ENCODE measurements around the gene MTA2. TPM values are rescaled to one million over a fixed set of nuclear protein-coding genes. Genes with fewer than 3 reads are reported as not detected.

The MTA2 gene
- polyA plus RNA-seq, 2 of the 4 experiments (the other 2 are of a cell fraction) = 21.8 to 85.0 TPM

DNA sequence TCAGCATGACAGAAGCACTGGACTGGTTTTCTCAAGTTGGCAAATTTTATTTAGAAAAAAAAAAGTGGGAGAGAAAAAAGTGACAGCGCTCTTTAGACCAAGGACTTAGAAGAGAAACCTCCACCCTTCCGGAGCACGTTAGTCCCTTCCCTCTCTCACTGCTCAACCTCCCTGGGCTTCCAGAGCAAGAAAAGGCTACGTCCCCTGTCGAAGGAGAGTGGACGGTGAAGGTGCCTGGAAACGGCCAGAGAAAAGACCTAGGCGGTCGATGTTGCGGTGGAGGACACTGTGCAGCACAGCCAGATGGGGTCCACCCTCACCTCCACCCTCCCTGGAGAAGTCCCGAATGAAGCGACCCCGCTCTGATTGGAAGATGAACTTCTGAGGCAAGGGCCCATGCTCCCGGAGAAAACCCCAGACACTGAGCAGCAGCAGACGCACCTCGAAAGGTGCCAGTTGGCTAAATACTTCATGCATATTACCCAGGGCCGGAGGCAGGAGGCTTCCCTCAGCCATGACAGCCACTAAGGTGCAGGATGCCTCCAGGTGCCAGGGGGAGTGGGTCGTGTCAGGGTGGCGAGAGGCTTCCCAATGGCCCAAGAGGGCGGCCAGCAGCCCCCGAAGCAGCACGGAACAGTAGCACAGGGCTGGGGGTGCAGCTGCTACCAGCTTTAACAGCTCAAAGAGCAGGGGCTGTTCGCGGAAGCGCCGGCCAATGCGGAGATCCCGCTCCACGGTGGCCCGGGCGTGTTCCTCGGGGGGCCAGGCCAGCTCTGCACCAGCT, 45.4 kb upstream of the MTA2 start:
- peak overlapping the region; percentile 56 for H3K4me2 ChIP-seq
- peaks cover 18% of the 10 kb centered on the region for H3K4me1 ChIP-seq
- TF ChIP-seq TFCP2L1 (CRISPR knock-in tag; IDR thresholded peaks at IDR 0.05) (no peak), USF2 (IDR thresholded peaks at IDR 0.05) (no peak), RFX5 (IDR thresholded peaks at IDR 0.05) (no peak), CHD2 (IDR thresholded peaks at IDR 0.05; ENCODE audit: low read length, partially characterized antibody) (no peak), HOXB5 (CRISPR knock-in tag; IDR thresholded peaks at IDR 0.05) (no peak), KDM5A (IDR thresholded peaks at IDR 0.05) (no peak), EHMT2 (IDR thresholded peaks at IDR 0.05; ENCODE audit: low read depth) (no peak), ZFP36 (IDR thresholded peaks at IDR 0.05; ENCODE audit: borderline replicate concordance, partially characterized antibody) (no peak), ZSCAN20 (CRISPR knock-in tag; IDR thresholded peaks at IDR 0.05) (no peak), NR3C1 (IDR thresholded peaks at IDR 0.05) (no peak)
- TF ChIP-seq, protein P1, sequence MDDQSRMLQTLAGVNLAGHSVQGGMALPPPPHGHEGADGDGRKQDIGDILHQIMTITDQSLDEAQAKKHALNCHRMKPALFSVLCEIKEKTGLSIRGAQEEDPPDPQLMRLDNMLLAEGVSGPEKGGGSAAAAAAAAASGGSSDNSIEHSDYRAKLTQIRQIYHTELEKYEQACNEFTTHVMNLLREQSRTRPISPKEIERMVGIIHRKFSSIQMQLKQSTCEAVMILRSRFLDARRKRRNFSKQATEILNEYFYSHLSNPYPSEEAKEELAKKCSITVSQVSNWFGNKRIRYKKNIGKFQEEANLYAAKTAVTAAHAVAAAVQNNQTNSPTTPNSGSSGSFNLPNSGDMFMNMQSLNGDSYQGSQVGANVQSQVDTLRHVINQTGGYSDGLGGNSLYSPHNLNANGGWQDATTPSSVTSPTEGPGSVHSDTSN (IDR thresholded peaks at IDR 0.05) = no peak
- WGBS (ENCODE audit: missing lambda C conversion rate) = 67% methylated on average over 30 of the region's 32 CpGs
- CTCF ChIA-PET = interaction anchor here (0.9 to 2.2 kb wide), 8 partner anchors 11 to 222 kb away, joined by 3 to 15 read pairs (median 3); partner anchors contain the start of genes C11orf98, CSKMT, EML3 and ROM1
- H3K9me3 ChIP-seq = no peaks in the 10 kb centered on the region
- H3K27ac ChIP-seq = no peak overlapping the region
- FAIRE-seq (no peak), ATAC-seq (peak; percentile 57), DNase-seq (ENCODE audit: low read depth in 1 of 2, low spot score in 1 of 2) (no peak)
- no peak overlapping the region for H3K4me3 ChIP-seq
- POLR2A ChIA-PET = interaction anchor here (0.6 to 3.2 kb wide), 11 partner anchors 13 to 107 kb away, joined by 3 to 35 read pairs (median 6); partner anchors contain the start of genes B3GAT3, C11orf98, CSKMT and HNRNPUL2

GRCh38 chr11:62645946-62646824, 44.5 kb upstream of the MTA2 start, which contains the start of gene GANAB:
Gene GANAB (minus strand): TSS chr11:62646613. CDS start chr11:62646599, 14 bp downstream.
- peak within 1 kb of the TSS; percentile 79 for H3K4me3 ChIP-seq
- peak within 1 kb of the TSS; percentile 96 for H3K4me2 ChIP-seq
- DNase-seq (ENCODE audit: low read depth in 1 of 2, low spot score in 1 of 2) (peak; percentile 97 to 99), FAIRE-seq (no peak), ATAC-seq (peak; percentile 97 to 99)
- WGBS (ENCODE audit: missing lambda C conversion rate) = 2% methylated on average over 57 of the region's 73 CpGs
- no peak for TF ChIP-seq MYC (IDR thresholded peaks at IDR 0.05; ENCODE audit: borderline replicate concordance, low read length)
- TF ChIP-seq HES2 (IDR thresholded peaks at IDR 0.05) = no peak
- no peak for TF ChIP-seq FOSL2 (IDR thresholded peaks at IDR 0.05)
- TF ChIP-seq FOSL2 (CRISPR knock-in tag; IDR thresholded peaks at IDR 0.05) = 0 out of 2 replicates have a peak, but pooled peaks have one; percentile 7
- TF ChIP-seq GATA3 (IDR thresholded peaks at IDR 0.05; ENCODE audit: borderline replicate concordance) = peak; percentile 50; the same call in 1 of the 2 replicates
- no peak for TF ChIP-seq RCOR1 (IDR thresholded peaks at IDR 0.05; ENCODE audit: low read depth, low read length)
- TF ChIP-seq RFX5 (IDR thresholded peaks at IDR 0.05) = 0 out of 2 replicates have a peak, but pooled peaks have one; percentile 27
- peak; percentile 92; the same call in 2 of the 3 replicates for TF ChIP-seq BCL3 (IDR thresholded peaks at IDR 0.05)
- peak; percentile 85; the same call in 1 of the 2 replicates for TF ChIP-seq PHF8 (IDR thresholded peaks at IDR 0.05; ENCODE audit: borderline replicate concordance, low read depth)
- TF ChIP-seq POLR2A (IDR thresholded peaks at IDR 0.05; ENCODE audit: low read length) = peak; percentile 89
- TF ChIP-seq, protein P2, sequence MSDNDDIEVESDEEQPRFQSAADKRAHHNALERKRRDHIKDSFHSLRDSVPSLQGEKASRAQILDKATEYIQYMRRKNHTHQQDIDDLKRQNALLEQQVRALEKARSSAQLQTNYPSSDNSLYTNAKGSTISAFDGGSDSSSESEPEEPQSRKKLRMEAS (IDR thresholded peaks at IDR 0.05) = peak; percentile 69; the same call in 1 of the 2 replicates
- peak; percentile 83 for TF ChIP-seq KDM5A (IDR thresholded peaks at IDR 0.05)
- peak; percentile 80 to 95 for TF ChIP-seq JUN (IDR thresholded peaks at IDR 0.05)
- TF ChIP-seq HOXB13 (CRISPR knock-in tag; IDR thresholded peaks at IDR 0.05; ENCODE audit: low read depth) = 0 out of 2 replicates have a peak, but pooled peaks have one; percentile 14
- TF ChIP-seq, protein P1 (IDR thresholded peaks at IDR 0.05) = peak; percentile 80
- peak within 1 kb of the TSS; percentile 94 to 97 for H3K27ac ChIP-seq
- no peaks in the 10 kb centered on the region for H3K9me3 ChIP-seq
- ChIA-PET CTCF (interaction anchor here (0.7 to 1.6 kb wide), 7 partner anchors 10 to 266 kb away, joined by 3 to 6 read pairs (median 3); partner anchors contain the start of genes C11orf98, CSKMT and EML3), POLR2A (interaction anchor here (0.6 to 2.0 kb wide), 11 partner anchors 9 to 108 kb away, joined by 3 to 35 read pairs (median 6); partner anchors contain the start of genes B3GAT3, C11orf98, CSKMT and HNRNPUL2)
- H3K4me1 ChIP-seq = peaks cover 11% of the 10 kb centered on the region
